GM18517 (cell line): ENCODE data around the gene HDLBP.
"Not testable (repeated sequence)": the region's sequence is repeated elsewhere in the genome, so short reads cannot be mapped to it uniquely, and the experiment has no call there.

Experiments used
- ATAC-seq: cut with Tn5 transposase; IDR thresholded peaks from one replicate; pipeline ENCODE4 v1.9.1; 2021; ENCODE audit warnings: mild to moderate bottlenecking, moderate library complexity; ENCODE audit not compliant: unreplicated experiment

HDLBP gene

GRCh38 chr2:241197246-241197645 lies 118.2 kb downstream of the HDLBP start:
- not testable (repeated sequence) for ATAC-seq

- no peak for ATAC-seq
Measured at GRCh38 chr2:241195506-241196130, 119.9 kb downstream of the HDLBP start.

GRCh38 chr2:241194811-241195210 lies 120.7 kb downstream of the HDLBP start:
- no peak for ATAC-seq

GRCh38 chr2:241193271-241193670 lies 122.2 kb downstream of the HDLBP start:
- no peak for ATAC-seq

- ATAC-seq: no peak
Measured at GRCh38 chr2:241191081-241191480, 124.4 kb downstream of the HDLBP start.

GRCh38 chr2:241190291-241190981 lies 125.0 kb downstream of the HDLBP start:
- no peak for ATAC-seq

- ATAC-seq: no peak
Measured at GRCh38 chr2:241189856-241190201, 125.6 kb downstream of the HDLBP start.

GRCh38 chr2:241189093-241189855 lies 126.2 kb downstream of the HDLBP start:
- ATAC-seq: no peak

GRCh38 chr2:241188361-241189092 lies 126.9 kb downstream of the HDLBP start, which contains the start of gene ANO7:
Gene ANO7 (plus strand): TSS chr2:241188677. CDS start chr2:241190064, 1,387 bp downstream.
- no peak for ATAC-seq

- no peak for ATAC-seq
Measured at GRCh38 chr2:241187918-241188234, 127.6 kb downstream of the HDLBP start.

- no peak for ATAC-seq
Measured at GRCh38 chr2:241187101-241187917, 128.2 kb downstream of the HDLBP start.

GRCh38 chr2:241185961-241186360 lies 129.5 kb downstream of the HDLBP start:
- no peak for ATAC-seq

GRCh38 chr2:241184901-241185300 lies 130.6 kb downstream of the HDLBP start:
- ATAC-seq: no peak

- no peak for ATAC-seq
Measured at GRCh38 chr2:241183221-241183620, 132.3 kb downstream of the HDLBP start.

- ATAC-seq: no peak
Measured at GRCh38 chr2:241182531-241183133, 132.8 kb downstream of the HDLBP start.

GRCh38 chr2:241182126-241182525 lies 133.3 kb downstream of the HDLBP start:
- ATAC-seq: no peak

- ATAC-seq: no peak
Measured at GRCh38 chr2:241180495-241180894, 135.0 kb downstream of the HDLBP start.

GRCh38 chr2:241179899-241180298 lies 135.6 kb downstream of the HDLBP start:
- no peak for ATAC-seq

GRCh38 chr2:241178961-241179360 lies 136.5 kb downstream of the HDLBP start:
- no peak for ATAC-seq
